HepG2 (cell line): ENCODE data around the gene NFASC. TPM values are rescaled to one million over a fixed set of nuclear protein-coding genes. Genes with fewer than 3 reads are reported as not detected.
A peak's percentile ranks its signal among the peaks of the same experiment; 100 is the strongest.

Experiments used
- ATAC-seq: fragments of 200-7000 bp; cut with Tn5 transposase; 3 replicates; pipeline ENCODE4 v1.9.1; 2020; ENCODE audit warnings: mild to moderate bottlenecking, moderate library complexity
- BruUV-seq: library from RNA; stranded (reverse); fragments of 400-500 nt; replicated peaks from 2 replicates; lab custom pipeline; 2021; lab: Mats Ljungman, UMichigan
- CTCF ChIA-PET: fragments of 300-600 bp; formaldehyde crosslinking; extraction: SDS; loops from one replicate; lab custom pipeline; 2021; ENCODE audit warnings: low total read pairs, inconsistent platforms, low intra/inter-chr PET ratio; lab: Yijun Ruan, JAX
- POLR2A ChIA-PET: fragments of 350-600 bp; sonication (Branson Sonifier 250); formaldehyde crosslinking; loops from one replicate; lab custom pipeline; 2020; ENCODE audit warnings: antibody characterized with exemption, inconsistent platforms; lab: Yijun Ruan, JAX
- DNase-seq: peaks from one replicate; pipeline ENCODE4 v3.0.0-alpha.2; 2015; ENCODE audit warnings: low spot score
- FAIRE-seq: peaks from 3 replicates; lab custom pipeline; 2011; peaks lifted over from hg19 to GRCh38; lab: Jason Lieb, UNC
- H2AFZ ChIP-seq: one replicate; pipeline ENCODE4 v1.6.1; 2011; ENCODE audit warnings: low read length, inconsistent platforms
- H3K27ac ChIP-seq: fragments of 300-600 bp; 3 replicates; pipeline ENCODE4 v1.8.0; 2011; ENCODE audit warnings: mixed run types, mild to moderate bottlenecking, mixed read lengths, low read length, inconsistent platforms; ENCODE audit not compliant: insufficient read depth; ENCODE audit errors: extremely low read length
- H3K27me3 ChIP-seq, 2 experiments: fragments of 200-600 bp in 1 of 2; 2 replicates in 1 of 2; 3 replicates in 1 of 2; pipeline versions ENCODE4 v1.6.0 to v1.8.0; 2011; ENCODE audit warnings: low read length in 2 of 2, mild to moderate bottlenecking in 2 of 2, moderate library complexity in 2 of 2, inconsistent platforms in 1 of 2; ENCODE audit not compliant: insufficient read depth in 2 of 2, control insufficient read depth in 1 of 2
- H3K36me3 ChIP-seq, 2 experiments: fragments of 200-600 bp in 1 of 2; replicated peaks in 1 of 2; 2 replicates in 1 of 2; 3 replicates in 1 of 2; pipeline versions ENCODE4 v1.5.1 to v1.8.0; 2011; ENCODE audit warnings: low read length in 2 of 2, inconsistent platforms in 1 of 2; ENCODE audit not compliant: insufficient read depth in 2 of 2, control insufficient read depth in 1 of 2
- H3K4me1 ChIP-seq: 2 replicates; pipeline ENCODE4 v1.5.1; 2012; ENCODE audit warnings: low read length, inconsistent platforms; ENCODE audit not compliant: insufficient read depth
- H3K4me2 ChIP-seq: 2 replicates; pipeline ENCODE4 v1.6.0; 2011; ENCODE audit warnings: low read depth, low read length, inconsistent platforms
- H3K4me3 ChIP-seq, 3 experiments: fragments of 200-600 bp in 1 of 3; sonication (generic), shearing (Covaris generic) in 1 of 3; replicated peaks in 1 of 3; 2 replicates each; pipeline ENCODE4 v1.5.1; 2011 to 2016; ENCODE audit warnings: low read length in 3 of 3, inconsistent platforms in 2 of 3, low read depth in 2 of 3, mild to moderate bottlenecking in 2 of 3, control low read depth in 1 of 3, mixed read lengths in 1 of 3; ENCODE audit not compliant: insufficient read depth in 1 of 3
- H3K79me2 ChIP-seq: one replicate; pipeline ENCODE4 v1.6.1; 2011; ENCODE audit warnings: low read length, inconsistent platforms; ENCODE audit not compliant: insufficient read depth
- H3K9ac ChIP-seq: 2 replicates; pipeline ENCODE4 v1.6.0; 2011; ENCODE audit warnings: mild to moderate bottlenecking, low read depth, low read length, inconsistent platforms; ENCODE audit not compliant: insufficient read depth
- H3K9me3 ChIP-seq: 2 replicates; pipeline ENCODE4 v1.5.1; 2012; ENCODE audit warnings: mild to moderate bottlenecking, low read length
- H4K20me1 ChIP-seq: 2 replicates; pipeline ENCODE4 v1.6.0; 2011; ENCODE audit warnings: inconsistent platforms, mild to moderate bottlenecking, low read length, moderate library complexity; ENCODE audit not compliant: insufficient read depth
- ARHGAP35 ChIP-seq: sonication (generic); formaldehyde crosslinking; IDR thresholded peaks from 2 replicates; pipeline ENCODE4 v1.9.0; 2022; ENCODE audit warnings: mild to moderate bottlenecking, inconsistent platforms, moderate library complexity, missing genetic modification reagents, borderline replicate concordance
- ASH2L ChIP-seq: fragments of 300-600, 200-600 bp; sonication (generic); IDR thresholded peaks from 2 replicates; pipeline ENCODE4 v1.7.0; 2017; ENCODE audit warnings: low read depth, mild to moderate bottlenecking, moderate library complexity, mixed read lengths, low read length; ENCODE audit not compliant: insufficient read length
- ATF1 ChIP-seq: IDR thresholded peaks from 2 replicates; pipeline ENCODE4 v1.6.1; 2016; ENCODE audit warnings: mild to moderate bottlenecking, control low read depth
- ATM ChIP-seq: fragments of 450-650 bp; IDR thresholded peaks from 2 replicates; pipeline ENCODE4 v1.7.1; 2017; ENCODE audit warnings: mild to moderate bottlenecking, borderline replicate concordance
- JUNB ChIP-seq: sonication (generic); formaldehyde crosslinking; IDR thresholded peaks from 2 replicates; pipeline ENCODE4 v1.8.0; 2022; ENCODE audit warnings: missing genetic modification reagents, mild to moderate bottlenecking, borderline replicate concordance
- MNT ChIP-seq: fragments of 450-650 bp; IDR thresholded peaks from 2 replicates; pipeline ENCODE4 v1.6.1; 2016
- MXI1 ChIP-seq: IDR thresholded peaks from 3 replicates; pipeline ENCODE4 v1.6.1; 2012; ENCODE audit warnings: low read depth, low read length, inconsistent platforms, borderline replicate concordance
- NR2F6 ChIP-seq, 2 experiments: IDR thresholded peaks; 2 replicates each; pipeline ENCODE4 v1.6.1; 2016; ENCODE audit warnings: antibody characterized with exemption in 1 of 2, mild to moderate bottlenecking in 1 of 2
- ZFYVE20 ChIP-seq: sonication (generic); formaldehyde crosslinking; IDR thresholded peaks from 2 replicates; pipeline ENCODE4 v1.8.0; 2023; ENCODE audit warnings: low read depth, mild to moderate bottlenecking, moderate library complexity, missing genetic modification reagents, borderline replicate concordance
- WGBS: methylation state at CpG from one replicate; pipeline ENCODE4 v1.1.6; 2017; ENCODE audit warnings: low lambda C conversion rate; 5-methylcytosine and 5-hydroxymethylcytosine counted together
- in situ Hi-C: cut with HindIII; loops from 2 replicates; pipeline ENCODE4 v1.10.0; 2017; ENCODE audit warnings: low pct_unique_long_range_greater_than_20kb; ENCODE audit not compliant: extremely low pct_ligation_motif_present
- intact Hi-C: fragments of 100-400 bp; cut with micrococcal nuclease; formaldehyde crosslinking; loops from one replicate; pipeline ENCODE4 v1.10.0; 2022; ENCODE audit not compliant: unreplicated experiment
- polyA plus RNA-seq, 8 experiments: library from polyadenylated mRNA; depleted of rRNA in 3 of 8; stranded (reverse) in 7 of 8; unstranded in 1 of 8; fragments of >200 nt; fragmentation: Illumina TruSeq in 4 of 8; extraction: Trizol in 4 of 8; gene quantifications; 2 replicates each; pipeline versions ENCODE4 v1.2.1 to v1.2.3, GENCODE V29; 2011 to 2016; ENCODE audit warnings: low read depth in 4 of 8, missing spikeins in 1 of 8, mixed read lengths in 1 of 8; ENCODE audit not compliant: insufficient read depth in 1 of 8
- total RNA-seq, 5 experiments: library from RNA; depleted of rRNA; stranded (reverse); fragments of >200 nt; fragmentation: Illumina TruSeq; extraction: Trizol; gene quantifications; 2 replicates each; pipeline ENCODE4 v1.2.3, GENCODE V29; 2016; ENCODE audit warnings: low read depth in 1 of 5

The NFASC gene
- total and polyA plus RNA-seq, 2 of the 13 experiments (the other 11 are each of a cell fraction or from before 2014, with no cell fraction given), result not detected

- Histone ChIP-seq H3K9me3 (no peaks in the 10 kb centered on the region), H2AFZ (no peak overlapping the region), H3K4me3 (no peak overlapping the region), H3K9ac (no peak overlapping the region), H3K79me2 (no peaks in the 10 kb centered on the region), H3K4me2 (no peak overlapping the region), H4K20me1 (no peaks in the 10 kb centered on the region), H3K27ac (no peak overlapping the region), H3K36me3 (no peaks in the 10 kb centered on the region), H3K27me3 (peaks cover 2 to 18% of the 10 kb centered on the region in 2 experiments; a peak in 3 of 5 replicates), H3K4me1 (peaks cover 9% of the 10 kb centered on the region; the same call in 1 of the 2 replicates)
- FAIRE-seq (no peak), DNase-seq (no peak), ATAC-seq (no peak)
- TF ChIP-seq ATF1 (CRISPR knock-in tag), result no peak
- no peak for TF ChIP-seq ASH2L
- TF ChIP-seq ZFYVE20 (CRISPR knock-in tag), result no peak
- no peak for TF ChIP-seq JUNB
- TF ChIP-seq NR2F6 (IDR thresholded peaks at IDR 0.05), result no peak
- TF ChIP-seq NR2F6 (CRISPR knock-in tag; IDR thresholded peaks at IDR 0.05), result no peak
- no peak for TF ChIP-seq ARHGAP35
- TF ChIP-seq MXI1, result no peak
- 14% methylated on average over 7 of the region's 8 CpGs for WGBS
- intact Hi-C loops, result no loop called here
- BruUV-seq, result no TSS peak
- in situ Hi-C loops, result no loop called here
- POLR2A ChIA-PET, result no interaction called here
- CTCF ChIA-PET, result no interaction called here
These were observed 76.7 kb downstream of the NFASC start for GRCh38 chr1:204947338-204947737.

- no peak overlapping the region for H3K27ac ChIP-seq
- no TSS peak for BruUV-seq
- POLR2A ChIA-PET, result no interaction called here
- H3K36me3 ChIP-seq, result no peaks in the 10 kb centered on the region
- no peaks in the 10 kb centered on the region for H3K9me3 ChIP-seq
- CTCF ChIA-PET, result no interaction called here
- intact Hi-C loops, result no loop called here
- H3K4me2 ChIP-seq, result no peak overlapping the region
- no peak for DNase-seq
- TF ChIP-seq MNT (peak; percentile 22; the same call in 1 of the 2 replicates), ATM (no peak)
- in situ Hi-C loops, result no loop called here
- H2AFZ ChIP-seq, result no peak overlapping the region
- peaks cover 9% of the 10 kb centered on the region; the same call in 1 of the 2 replicates for H3K4me1 ChIP-seq
- no peak for FAIRE-seq
- H3K9ac ChIP-seq, result no peak overlapping the region
- ATAC-seq, result no peak
- 0% methylated on average over 6 of the region's 6 CpGs for WGBS
- peaks cover 2 to 17% of the 10 kb centered on the region in 2 experiments; a peak in 3 of 5 replicates for H3K27me3 ChIP-seq
- no peaks in the 10 kb centered on the region for H3K79me2 ChIP-seq
- no peak overlapping the region for H3K4me3 ChIP-seq
- no peaks in the 10 kb centered on the region for H4K20me1 ChIP-seq
These were observed 77.1 kb downstream of the NFASC start for GRCh38 chr1:204947747-204948146.
